Ishikawa (cell line): ENCODE data around the gene EBF4.

ENCODE experiments used
- CEBPB ChIP-seq: IDR thresholded peaks from 2 replicates; pipeline ENCODE4 v1.6.1; 2012
- CREB1 ChIP-seq: IDR thresholded peaks from 2 replicates; pipeline ENCODE4 v1.6.1; 2012; ENCODE audit warnings: low read depth
- EGR1 ChIP-seq: IDR thresholded peaks from 2 replicates; pipeline ENCODE4 v1.6.1; 2012
- EP300 ChIP-seq: IDR thresholded peaks from 2 replicates; pipeline ENCODE4 v1.6.1; 2012; ENCODE audit warnings: borderline replicate concordance
- FOXM1 ChIP-seq: IDR thresholded peaks from 2 replicates; pipeline ENCODE4 v1.6.1; 2012; ENCODE audit warnings: low read depth, borderline replicate concordance
- NFIC ChIP-seq: IDR thresholded peaks from 2 replicates; pipeline ENCODE4 v1.6.1; 2012
- RAD21 ChIP-seq: IDR thresholded peaks from 2 replicates; pipeline ENCODE4 v1.6.1; 2012; ENCODE audit warnings: low read depth
- TAF1 ChIP-seq: IDR thresholded peaks from 2 replicates; pipeline ENCODE4 v1.6.1; 2012; ENCODE audit warnings: low read depth, mild to moderate bottlenecking
- TCF12 ChIP-seq: IDR thresholded peaks from 2 replicates; pipeline ENCODE4 v1.6.1; 2012; ENCODE audit warnings: low read depth
- TEAD4 ChIP-seq: IDR thresholded peaks from 2 replicates; pipeline ENCODE4 v1.6.1; 2012
- YY1 ChIP-seq: IDR thresholded peaks from 2 replicates; pipeline ENCODE4 v1.6.1; 2012; ENCODE audit warnings: low read depth
- ZBTB7A ChIP-seq: IDR thresholded peaks from 2 replicates; pipeline ENCODE4 v1.6.1; 2012; ENCODE audit warnings: low read depth
- TF ChIP-seq, protein P1 (sequence below): IDR thresholded peaks from 2 replicates; pipeline ENCODE4 v1.6.1; 2012
- TF ChIP-seq, protein P2 (sequence below): IDR thresholded peaks from 2 replicates; pipeline ENCODE4 v1.6.1; 2012
- TF ChIP-seq, protein P3 (sequence below): IDR thresholded peaks from 2 replicates; pipeline ENCODE4 v1.6.1; 2012; ENCODE audit warnings: low read depth, mild to moderate bottlenecking

The EBF4 gene

DNA sequence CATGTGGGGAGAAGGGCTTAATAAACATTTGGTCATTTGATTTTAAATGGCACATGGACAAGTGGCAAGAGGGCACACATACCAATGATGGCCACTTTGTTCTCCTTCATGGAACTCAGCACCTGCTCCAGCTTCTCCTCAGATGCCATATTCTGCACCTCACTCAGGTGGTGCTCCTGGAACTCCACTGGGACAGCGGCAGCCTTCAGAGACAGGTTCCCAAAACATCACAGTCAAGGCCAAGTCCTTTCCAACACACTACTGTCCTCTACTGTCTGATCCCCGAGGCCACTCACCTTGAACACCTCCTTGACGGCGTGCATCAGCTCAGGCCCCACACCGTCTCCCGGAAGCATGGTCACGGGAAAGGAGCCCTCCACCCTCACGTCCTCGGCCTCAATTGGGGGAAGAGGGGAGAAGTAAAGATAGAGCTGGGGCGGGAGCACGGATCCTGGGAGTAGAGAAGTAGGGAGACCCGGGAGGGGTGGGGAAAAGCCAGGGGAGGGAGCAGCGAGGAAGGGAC is 29.2 kb upstream of the EBF4 start:
- TF ChIP-seq ZBTB7A, result no peak
- TF ChIP-seq TEAD4, result no peak
- TF ChIP-seq TAF1, result no peak
- TF ChIP-seq CREB1, result no peak
- TF ChIP-seq, protein P1, sequence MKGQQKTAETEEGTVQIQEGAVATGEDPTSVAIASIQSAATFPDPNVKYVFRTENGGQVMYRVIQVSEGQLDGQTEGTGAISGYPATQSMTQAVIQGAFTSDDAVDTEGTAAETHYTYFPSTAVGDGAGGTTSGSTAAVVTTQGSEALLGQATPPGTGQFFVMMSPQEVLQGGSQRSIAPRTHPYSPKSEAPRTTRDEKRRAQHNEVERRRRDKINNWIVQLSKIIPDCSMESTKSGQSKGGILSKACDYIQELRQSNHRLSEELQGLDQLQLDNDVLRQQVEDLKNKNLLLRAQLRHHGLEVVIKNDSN, result no peak
- TF ChIP-seq, protein P2, sequence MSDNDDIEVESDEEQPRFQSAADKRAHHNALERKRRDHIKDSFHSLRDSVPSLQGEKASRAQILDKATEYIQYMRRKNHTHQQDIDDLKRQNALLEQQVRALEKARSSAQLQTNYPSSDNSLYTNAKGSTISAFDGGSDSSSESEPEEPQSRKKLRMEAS, result no peak
- TF ChIP-seq FOXM1, result no peak
- TF ChIP-seq, protein P3, sequence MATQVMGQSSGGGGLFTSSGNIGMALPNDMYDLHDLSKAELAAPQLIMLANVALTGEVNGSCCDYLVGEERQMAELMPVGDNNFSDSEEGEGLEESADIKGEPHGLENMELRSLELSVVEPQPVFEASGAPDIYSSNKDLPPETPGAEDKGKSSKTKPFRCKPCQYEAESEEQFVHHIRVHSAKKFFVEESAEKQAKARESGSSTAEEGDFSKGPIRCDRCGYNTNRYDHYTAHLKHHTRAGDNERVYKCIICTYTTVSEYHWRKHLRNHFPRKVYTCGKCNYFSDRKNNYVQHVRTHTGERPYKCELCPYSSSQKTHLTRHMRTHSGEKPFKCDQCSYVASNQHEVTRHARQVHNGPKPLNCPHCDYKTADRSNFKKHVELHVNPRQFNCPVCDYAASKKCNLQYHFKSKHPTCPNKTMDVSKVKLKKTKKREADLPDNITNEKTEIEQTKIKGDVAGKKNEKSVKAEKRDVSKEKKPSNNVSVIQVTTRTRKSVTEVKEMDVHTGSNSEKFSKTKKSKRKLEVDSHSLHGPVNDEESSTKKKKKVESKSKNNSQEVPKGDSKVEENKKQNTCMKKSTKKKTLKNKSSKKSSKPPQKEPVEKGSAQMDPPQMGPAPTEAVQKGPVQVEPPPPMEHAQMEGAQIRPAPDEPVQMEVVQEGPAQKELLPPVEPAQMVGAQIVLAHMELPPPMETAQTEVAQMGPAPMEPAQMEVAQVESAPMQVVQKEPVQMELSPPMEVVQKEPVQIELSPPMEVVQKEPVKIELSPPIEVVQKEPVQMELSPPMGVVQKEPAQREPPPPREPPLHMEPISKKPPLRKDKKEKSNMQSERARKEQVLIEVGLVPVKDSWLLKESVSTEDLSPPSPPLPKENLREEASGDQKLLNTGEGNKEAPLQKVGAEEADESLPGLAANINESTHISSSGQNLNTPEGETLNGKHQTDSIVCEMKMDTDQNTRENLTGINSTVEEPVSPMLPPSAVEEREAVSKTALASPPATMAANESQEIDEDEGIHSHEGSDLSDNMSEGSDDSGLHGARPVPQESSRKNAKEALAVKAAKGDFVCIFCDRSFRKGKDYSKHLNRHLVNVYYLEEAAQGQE, result no peak
- TF ChIP-seq NFIC, result no peak
- no peak for TF ChIP-seq RAD21
- TF ChIP-seq EP300, result no peak
- no peak for TF ChIP-seq CEBPB
- TF ChIP-seq EGR1, result no peak

DNA sequence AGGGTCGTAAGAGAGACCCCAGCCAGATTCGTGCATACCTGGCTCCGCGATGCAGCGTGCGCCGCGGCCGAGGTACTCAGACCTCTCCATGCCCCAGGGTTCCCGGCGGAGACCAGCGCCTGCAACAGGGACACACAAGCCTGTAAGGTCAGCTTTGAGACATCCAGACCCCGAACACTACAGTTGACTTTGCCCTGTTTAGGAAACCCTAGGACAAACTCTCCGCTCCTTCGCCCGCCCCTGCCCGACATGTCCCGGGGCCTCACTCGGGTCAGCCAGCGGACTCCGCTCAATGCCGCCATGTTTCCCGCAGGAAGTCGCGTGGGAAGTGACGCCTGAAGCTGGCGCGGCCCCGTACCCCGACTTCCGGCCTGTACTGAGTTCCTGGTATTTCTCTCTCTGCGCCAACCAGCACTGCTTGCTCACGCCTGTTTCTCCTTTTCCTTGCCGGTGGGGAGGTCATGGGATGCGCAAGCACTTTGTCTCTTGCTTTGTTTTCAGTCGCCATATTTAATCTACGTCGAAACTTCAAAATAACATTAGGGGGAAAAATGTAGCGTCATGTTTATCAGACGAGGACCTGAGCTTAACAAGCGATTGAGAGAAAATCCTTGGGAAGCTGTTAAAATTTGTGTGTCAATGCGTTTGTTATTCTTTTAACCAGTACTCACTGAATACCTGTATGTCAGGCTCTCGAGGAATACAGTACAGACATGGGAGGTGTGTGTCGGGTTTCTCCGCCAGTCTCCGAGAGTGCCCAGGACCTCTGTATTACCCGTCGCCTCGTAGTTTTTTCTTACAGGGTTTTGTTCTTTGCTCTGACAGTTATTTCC is 28.5 kb upstream of the EBF4 start, which contains the start of gene IDH3B:
Gene IDH3B, minus strand, starts transcription at position 330 of the 833 bp plus-strand sequence. Its CDS starts 28 bp downstream, at position 302.
- TF ChIP-seq EP300, result peak; percentile 23; the same call in 1 of the 2 replicates
- TF ChIP-seq TCF12, result peak; percentile 76; the same call in 1 of the 2 replicates
- TF ChIP-seq ZBTB7A, result no peak
- TF ChIP-seq RAD21, result no peak
- peak; percentile 96 for TF ChIP-seq CREB1
- TF ChIP-seq, protein P2, result peak; percentile 86
- TF ChIP-seq, protein P3, result no peak
- TF ChIP-seq, protein P1, result peak; percentile 49
- TF ChIP-seq FOXM1, result no peak
- peak; percentile 61 for TF ChIP-seq NFIC
- TF ChIP-seq TEAD4, result peak; percentile 81
- TF ChIP-seq CEBPB, result no peak
- TF ChIP-seq TAF1, result peak; percentile 96
- TF ChIP-seq EGR1, result peak; percentile 33; the same call in 1 of the 2 replicates
- peak; percentile 98 for TF ChIP-seq YY1

DNA sequence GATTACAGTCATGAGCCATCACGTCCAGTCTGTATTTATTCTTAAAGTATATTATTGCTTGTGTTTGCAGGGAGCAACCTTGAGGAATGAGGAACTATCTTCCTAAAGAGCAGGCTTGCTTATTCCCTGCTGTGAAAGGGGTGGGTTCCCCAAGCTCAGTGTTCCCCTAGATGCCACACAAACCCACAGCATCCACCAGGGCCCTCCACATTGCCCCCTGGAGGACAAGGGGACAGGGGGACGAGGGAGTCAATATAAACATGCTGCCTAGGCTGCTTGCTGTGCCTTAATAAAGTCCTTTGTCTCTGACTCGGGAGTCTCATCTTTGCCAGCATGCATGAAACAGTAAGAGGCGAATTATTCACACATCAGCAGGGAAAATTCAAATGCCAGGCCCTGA is 20.6 kb upstream of the EBF4 start:
- no peak for TF ChIP-seq NFIC

DNA sequence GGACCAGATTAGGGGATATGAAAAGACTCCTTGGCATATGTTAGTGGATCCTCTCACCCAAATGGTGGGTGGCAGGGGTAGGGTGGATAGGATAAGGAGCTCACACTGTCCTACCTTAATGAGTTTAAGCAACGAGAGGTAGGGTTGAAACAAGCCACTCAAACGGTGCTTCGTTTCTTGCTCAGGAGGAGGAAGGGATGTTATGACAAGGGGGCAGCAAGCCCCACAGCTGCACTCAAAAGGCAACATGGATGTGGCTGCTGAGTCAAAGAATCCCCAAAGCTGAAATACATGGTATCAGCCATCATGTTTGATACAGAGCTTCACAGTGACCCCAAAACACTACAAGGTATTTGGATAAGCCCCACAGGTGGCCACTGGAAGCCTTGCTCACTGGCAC is 20.1 kb upstream of the EBF4 start:
- TF ChIP-seq RAD21 (no peak), TEAD4 (no peak), TCF12 (no peak), TAF1 (no peak), FOXM1 (no peak), EGR1 (no peak), NFIC (no peak), EP300 (no peak), CEBPB (no peak), CREB1 (no peak), YY1 (no peak), ZBTB7A (no peak)
- TF ChIP-seq, protein P2, result no peak
- TF ChIP-seq, protein P1, result no peak
- TF ChIP-seq, protein P3, result no peak
